SK-N-MC (cell line): Measurements from ENCODE around the gene VOPP1.
"Not testable (repeated sequence)": the region's sequence is repeated elsewhere in the genome, so short reads cannot be mapped to it uniquely, and the experiment has no call there.

Experiments used
- EZH2 ChIP-seq: fragments of 200-600 bp; sonication (generic); IDR thresholded peaks from one replicate; pipeline ENCODE4 v1.6.1; 2017; ENCODE audit warnings: antibody characterized with exemption
- FOXP2 ChIP-seq: optimal IDR thresholded peaks from 2 replicates; pipeline ENCODE3; 2011; ENCODE audit warnings: mild to moderate bottlenecking, moderate library complexity; ENCODE audit not compliant: insufficient read depth; ENCODE audit errors: extremely low read length, control extremely low read depth
- POLR2AphosphoS5 ChIP-seq: IDR thresholded peaks from 2 replicates; pipeline ENCODE4 v1.6.1; 2012; ENCODE audit warnings: mild to moderate bottlenecking, low read depth, low read length, borderline replicate concordance

- TF ChIP-seq POLR2AphosphoS5, EZH2, FOXP2: not testable (repeated sequence)
Measured at GRCh38 chr7:55597214-55597739, 25.0 kb upstream of the VOPP1 start.
